ENCODE data around the gene BEGAIN. TPM values are rescaled to one million over a fixed set of nuclear protein-coding genes. Genes with fewer than 3 reads are reported as not detected.

Gene BEGAIN
- total RNA-seq, 3 donors from 2014 or later (not counting 1 experiment from before 2014, with no cell fraction given) = 0.11 to 1.3 TPM; not detected in 1

DNA sequence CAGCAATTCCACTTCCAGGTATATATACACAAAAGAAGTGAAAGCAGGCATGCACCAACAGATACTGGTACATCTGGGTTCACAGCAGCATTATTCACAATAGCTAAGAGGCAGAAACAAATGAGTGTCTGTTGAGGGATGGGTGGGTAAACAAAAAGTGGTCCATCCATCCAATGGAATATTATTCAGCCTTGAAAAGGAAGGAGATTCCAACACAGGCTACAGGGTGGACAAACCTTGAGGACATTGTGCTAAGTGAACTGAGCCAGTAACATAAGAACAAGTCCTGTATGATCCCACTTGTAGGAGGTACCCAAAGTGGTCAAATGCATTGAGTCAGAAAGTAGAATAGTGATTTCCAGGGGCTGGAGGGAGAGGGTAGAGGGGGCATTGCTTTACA is 27.6 kb upstream of the BEGAIN start:
- Mint-ChIP-seq H3K36me3 (no peaks in the 10 kb centered on the region), H3K27ac (no peak overlapping the region), H3K27me3 (ENCODE audit: low read depth in 2 of 2) (peaks cover 18 to 24% of the 10 kb centered on the region in 2 donors), H3K4me1 (peaks cover 25% of the 10 kb centered on the region in 2 donors), H3K4me3 (no peak overlapping the region), H3K9me3 (no peaks in the 10 kb centered on the region)
- Histone ChIP-seq H3K27me3 (ENCODE audit: control insufficient read depth, insufficient read depth, low read length) (peaks cover 4% of the 10 kb centered on the region), H3K4me3 (ENCODE audit: low read length) (no peak overlapping the region), H3K9me3 (ENCODE audit: control insufficient read depth, insufficient read depth, low read length) (no peaks in the 10 kb centered on the region), H3K36me3 (ENCODE audit: control insufficient read depth, insufficient read depth, low read length) (no peaks in the 10 kb centered on the region), H3K27ac (ENCODE audit: low read length) (no peak overlapping the region), H3K4me1 (ENCODE audit: control insufficient read depth, insufficient read depth, low read length) (peaks cover 29% of the 10 kb centered on the region)
- TF ChIP-seq, protein P1, sequence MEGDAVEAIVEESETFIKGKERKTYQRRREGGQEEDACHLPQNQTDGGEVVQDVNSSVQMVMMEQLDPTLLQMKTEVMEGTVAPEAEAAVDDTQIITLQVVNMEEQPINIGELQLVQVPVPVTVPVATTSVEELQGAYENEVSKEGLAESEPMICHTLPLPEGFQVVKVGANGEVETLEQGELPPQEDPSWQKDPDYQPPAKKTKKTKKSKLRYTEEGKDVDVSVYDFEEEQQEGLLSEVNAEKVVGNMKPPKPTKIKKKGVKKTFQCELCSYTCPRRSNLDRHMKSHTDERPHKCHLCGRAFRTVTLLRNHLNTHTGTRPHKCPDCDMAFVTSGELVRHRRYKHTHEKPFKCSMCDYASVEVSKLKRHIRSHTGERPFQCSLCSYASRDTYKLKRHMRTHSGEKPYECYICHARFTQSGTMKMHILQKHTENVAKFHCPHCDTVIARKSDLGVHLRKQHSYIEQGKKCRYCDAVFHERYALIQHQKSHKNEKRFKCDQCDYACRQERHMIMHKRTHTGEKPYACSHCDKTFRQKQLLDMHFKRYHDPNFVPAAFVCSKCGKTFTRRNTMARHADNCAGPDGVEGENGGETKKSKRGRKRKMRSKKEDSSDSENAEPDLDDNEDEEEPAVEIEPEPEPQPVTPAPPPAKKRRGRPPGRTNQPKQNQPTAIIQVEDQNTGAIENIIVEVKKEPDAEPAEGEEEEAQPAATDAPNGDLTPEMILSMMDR (IDR thresholded peaks at IDR 0.05) = no peak
- intact Hi-C loops (cut with micrococcal nuclease) = no loop called here
- DNase-seq = no peak
- no peak for ATAC-seq

DNA sequence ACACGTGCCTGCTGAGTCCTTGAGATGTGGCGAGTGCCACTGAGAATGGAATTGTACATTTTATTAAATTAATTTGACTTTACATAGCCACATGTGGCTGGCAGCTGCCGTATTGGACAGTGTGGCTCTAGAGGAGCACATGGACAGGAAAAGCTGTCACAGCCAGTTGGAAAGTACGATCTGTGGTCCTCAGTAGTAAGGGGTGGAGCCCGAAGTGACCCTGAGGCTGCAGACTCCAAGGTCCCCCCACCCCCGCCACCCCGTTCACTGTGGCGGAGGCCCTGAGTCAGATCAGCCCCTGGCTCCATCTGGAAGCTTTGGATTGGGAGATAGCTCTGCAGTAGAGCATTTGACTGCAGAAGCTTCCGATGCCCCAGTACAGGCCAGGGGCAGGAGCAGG is 25.8 kb upstream of the BEGAIN start:
- H3K27ac Mint-ChIP-seq = no peak overlapping the region
- Histone ChIP-seq H3K27ac (ENCODE audit: low read length) (no peak overlapping the region), H3K27me3 (ENCODE audit: control insufficient read depth, insufficient read depth, low read length) (no peaks in the 10 kb centered on the region), H3K36me3 (ENCODE audit: control insufficient read depth, insufficient read depth, low read length) (no peaks in the 10 kb centered on the region), H3K4me1 (ENCODE audit: control insufficient read depth, insufficient read depth, low read length) (peaks cover 15% of the 10 kb centered on the region), H3K9me3 (ENCODE audit: control insufficient read depth, insufficient read depth, low read length) (no peaks in the 10 kb centered on the region), H3K4me3 (ENCODE audit: low read length) (no peak overlapping the region)
- 89% methylated on average over 8 of the region's 9 CpGs for WGBS (ENCODE audit: insufficient coverage)
- H3K9me3 Mint-ChIP-seq = no peaks in the 10 kb centered on the region
- TF ChIP-seq, protein P1 (IDR thresholded peaks at IDR 0.05) = no peak
- DNase-seq = no peak
- peaks cover 9 to 11% of the 10 kb centered on the region in 2 donors for H3K27me3 Mint-ChIP-seq (ENCODE audit: low read depth in 2 of 2)
- H3K36me3 Mint-ChIP-seq = no peaks in the 10 kb centered on the region
- intact Hi-C loops (cut with micrococcal nuclease) = no loop called here
- no peak overlapping the region for H3K4me3 Mint-ChIP-seq
- peaks cover 11 to 13% of the 10 kb centered on the region in 2 donors for H3K4me1 Mint-ChIP-seq
- ATAC-seq = no peak

DNA sequence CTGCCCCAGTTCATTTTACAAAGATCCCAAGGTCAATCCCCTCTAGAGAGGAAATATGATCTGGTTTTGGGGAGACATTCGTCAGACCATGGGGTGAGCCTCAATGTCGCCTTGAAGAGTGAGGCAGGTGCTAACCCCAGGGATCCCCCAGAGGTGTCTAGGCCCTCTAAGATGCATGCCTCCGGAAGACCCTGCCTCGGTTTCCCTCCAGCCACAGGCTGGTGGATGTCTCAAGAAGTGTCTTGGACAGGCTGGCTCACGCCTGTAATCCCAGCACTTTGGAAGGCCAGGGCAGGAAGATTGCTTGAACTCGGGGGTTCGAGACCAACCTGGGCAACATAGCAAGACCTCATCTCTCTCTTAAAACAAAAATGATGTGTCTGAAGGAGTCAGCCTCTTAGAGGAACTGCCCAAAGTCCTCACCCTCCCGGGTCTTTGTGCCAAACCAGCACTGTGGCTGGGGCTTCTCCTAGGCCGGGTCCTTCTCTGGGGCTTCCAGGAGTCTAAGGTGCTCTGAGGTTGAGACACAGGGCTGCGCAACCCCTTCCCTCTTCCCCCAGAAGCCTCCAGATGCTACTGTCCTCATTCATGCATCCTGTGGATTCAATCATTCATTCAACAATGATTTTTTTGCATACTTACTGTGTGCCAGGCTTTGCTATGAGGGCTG is 24.7 kb upstream of the BEGAIN start:
- no peaks in the 10 kb centered on the region for H3K36me3 ChIP-seq (ENCODE audit: control insufficient read depth, insufficient read depth, low read length)
- H3K4me3 ChIP-seq (ENCODE audit: low read length) = no peak overlapping the region
- H3K27ac Mint-ChIP-seq = no peak overlapping the region
- H3K4me1 ChIP-seq (ENCODE audit: control insufficient read depth, insufficient read depth, low read length) = peaks cover 4% of the 10 kb centered on the region
- 86% methylated on average over 10 of the region's 10 CpGs for WGBS (ENCODE audit: insufficient coverage)
- intact Hi-C loops (cut with micrococcal nuclease) = no loop called here
- TF ChIP-seq, protein P1 (IDR thresholded peaks at IDR 0.05) = no peak
- ATAC-seq = no peak
- H3K27ac ChIP-seq (ENCODE audit: low read length) = no peak overlapping the region
- H3K27me3 ChIP-seq (ENCODE audit: control insufficient read depth, insufficient read depth, low read length) = no peaks in the 10 kb centered on the region
- no peaks in the 10 kb centered on the region for H3K9me3 ChIP-seq (ENCODE audit: control insufficient read depth, insufficient read depth, low read length)
- H3K4me1 Mint-ChIP-seq = peaks cover under 1 to 2% of the 10 kb centered on the region in 2 donors
- H3K4me3 Mint-ChIP-seq = no peak overlapping the region
- peaks cover 1 to 12% of the 10 kb centered on the region in 2 donors for H3K27me3 Mint-ChIP-seq (ENCODE audit: low read depth in 2 of 2)
- DNase-seq = no peak
- H3K9me3 Mint-ChIP-seq = no peaks in the 10 kb centered on the region
- H3K36me3 Mint-ChIP-seq = no peaks in the 10 kb centered on the region

All from natural killer cell (primary cell).